Activated T-cell treated with anti-CD3 and anti-CD28 coated beads, Interleukin-2, amount 50 U/mL, for 4 hours (primary cell): ENCODE data around the gene GPR39. TPM values are rescaled to one million over a fixed set of nuclear protein-coding genes. Genes with fewer than 3 reads are reported as not detected.

Experiments
- ATAC-seq, 2 donors: fragments of 200-7000 bp; cut with Tn5 transposase; one replicate each; pipeline ENCODE4 v1.10.0; 2021
- DNase-seq: peaks from one replicate; pipeline ENCODE4 v3.0.0-alpha.2; 2020
- H3K27me3 Mint-ChIP-seq: one replicate; pipeline ENCODE4 v1.8.0; 2021; ENCODE audit warnings: low read depth, mixed read lengths
- H3K36me3 Mint-ChIP-seq: one replicate; pipeline ENCODE4 v1.8.0; 2022; ENCODE audit warnings: mixed read lengths; ENCODE audit not compliant: insufficient read depth
- H3K4me1 Mint-ChIP-seq: one replicate; pipeline ENCODE4 v1.8.0; 2021; ENCODE audit warnings: low read depth, mixed read lengths
- H3K4me3 Mint-ChIP-seq: one replicate; pipeline ENCODE4 v1.8.0; 2021; ENCODE audit warnings: mild to moderate bottlenecking, moderate library complexity, mixed read lengths
- H3K9me3 Mint-ChIP-seq: one replicate; pipeline ENCODE4 v1.8.0; 2021; ENCODE audit warnings: mixed read lengths
- total RNA-seq, 3 donors: library from RNA; stranded (reverse); gene quantifications; one replicate each; pipeline ENCODE4 v1.2.1, GENCODE V29; 2021

GPR39 gene
- total RNA-seq, 3 donors from 2014 or later, result not detected

DNA sequence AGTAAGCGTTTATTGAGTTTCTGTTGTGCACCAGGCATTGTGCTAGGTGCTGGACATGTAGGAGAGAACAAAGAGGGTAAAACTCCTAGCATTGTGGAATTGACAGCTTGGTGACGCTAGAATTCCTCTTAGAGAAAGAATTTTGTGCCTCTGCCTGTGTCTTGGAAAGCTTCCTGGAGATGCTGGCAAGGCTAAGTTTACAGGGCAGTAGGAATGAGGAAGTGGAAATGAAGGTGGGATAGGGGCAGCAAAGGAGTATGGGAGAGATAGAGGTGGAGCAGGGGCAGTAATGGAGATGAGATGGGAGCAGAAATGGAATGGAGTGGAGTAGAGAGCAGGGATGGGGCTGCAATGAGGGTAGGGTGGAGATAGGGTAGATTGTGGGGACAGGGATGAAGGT is 29.8 kb downstream of the GPR39 start:
- no peaks in the 10 kb centered on the region for H3K4me1 Mint-ChIP-seq
- ATAC-seq (no peak), DNase-seq (no peak)
- H3K27me3 Mint-ChIP-seq, result no peaks in the 10 kb centered on the region
- H3K4me3 Mint-ChIP-seq, result no peak overlapping the region
- no peaks in the 10 kb centered on the region for H3K36me3 Mint-ChIP-seq
- no peaks in the 10 kb centered on the region for H3K9me3 Mint-ChIP-seq

DNA sequence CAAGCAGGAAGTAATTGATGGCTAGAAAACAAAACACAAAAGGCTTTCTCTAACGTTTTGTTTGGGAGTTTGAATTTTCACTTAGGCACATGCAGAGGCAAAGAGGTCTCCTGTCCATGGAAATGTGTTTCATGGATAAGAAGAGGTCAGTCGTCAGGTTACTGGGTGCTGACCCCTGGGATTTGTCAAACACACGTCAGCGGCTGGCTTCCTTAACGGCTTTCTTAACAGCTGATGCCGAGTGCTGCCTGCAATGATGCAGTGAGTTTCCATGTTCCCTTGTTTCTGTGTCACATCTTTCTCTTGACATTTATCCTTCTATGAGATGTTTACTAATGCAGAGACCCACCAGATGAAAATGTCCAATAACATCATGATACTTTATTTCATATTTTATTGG is 31.7 kb downstream of the GPR39 start:
- H3K4me3 Mint-ChIP-seq, result no peak overlapping the region
- H3K36me3 Mint-ChIP-seq, result no peaks in the 10 kb centered on the region
- ATAC-seq (no peak), DNase-seq (no peak)
- H3K9me3 Mint-ChIP-seq, result peaks cover 6% of the 10 kb centered on the region
- no peaks in the 10 kb centered on the region for H3K27me3 Mint-ChIP-seq
- H3K4me1 Mint-ChIP-seq, result no peaks in the 10 kb centered on the region

DNA sequence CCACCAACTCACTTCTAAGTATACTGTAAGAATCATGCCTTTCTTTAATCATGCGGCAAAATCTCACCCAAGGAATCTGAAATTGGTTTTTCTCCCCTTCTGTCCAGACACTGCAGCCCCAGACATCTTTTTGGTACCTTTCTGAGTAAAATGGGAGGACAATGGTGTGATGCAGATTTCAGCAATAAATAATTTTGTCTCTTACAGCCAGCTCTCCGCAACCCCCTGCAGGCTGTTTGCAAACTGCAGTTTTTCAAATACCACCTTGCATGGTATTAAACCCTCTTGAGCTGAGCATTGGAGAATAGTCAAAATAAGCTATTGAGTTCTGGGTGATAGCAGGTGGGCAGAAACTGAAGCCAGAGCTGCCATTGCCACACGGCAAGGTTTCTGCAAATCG is 32.2 kb downstream of the GPR39 start:
- Mint-ChIP-seq H3K9me3 (peaks cover 8% of the 10 kb centered on the region), H3K27me3 (no peaks in the 10 kb centered on the region), H3K36me3 (no peaks in the 10 kb centered on the region), H3K4me3 (no peak overlapping the region), H3K4me1 (no peaks in the 10 kb centered on the region)
- no peak for ATAC-seq
- no peak for DNase-seq

DNA sequence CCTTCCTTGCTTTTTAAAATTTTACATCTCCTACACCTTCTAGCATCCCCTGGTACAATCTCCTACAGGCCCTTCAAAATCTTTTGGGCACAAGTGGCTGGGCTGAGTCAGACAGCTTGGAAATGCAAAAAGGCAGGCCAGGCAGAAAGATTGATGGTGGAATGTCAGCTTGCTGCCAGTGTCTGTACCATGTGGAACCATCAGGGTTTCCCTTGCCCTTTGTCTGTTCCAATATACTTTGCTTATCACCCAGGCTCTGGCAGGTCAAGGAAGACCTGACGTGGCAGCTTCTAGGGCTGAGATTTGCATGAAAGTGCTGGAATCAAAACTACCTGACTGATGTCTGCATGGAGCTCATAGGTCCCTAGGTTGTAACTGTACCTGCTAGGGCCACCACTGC is 33.3 kb downstream of the GPR39 start:
- H3K4me3 Mint-ChIP-seq, result no peak overlapping the region
- no peaks in the 10 kb centered on the region for H3K27me3 Mint-ChIP-seq
- no peak for ATAC-seq

DNA sequence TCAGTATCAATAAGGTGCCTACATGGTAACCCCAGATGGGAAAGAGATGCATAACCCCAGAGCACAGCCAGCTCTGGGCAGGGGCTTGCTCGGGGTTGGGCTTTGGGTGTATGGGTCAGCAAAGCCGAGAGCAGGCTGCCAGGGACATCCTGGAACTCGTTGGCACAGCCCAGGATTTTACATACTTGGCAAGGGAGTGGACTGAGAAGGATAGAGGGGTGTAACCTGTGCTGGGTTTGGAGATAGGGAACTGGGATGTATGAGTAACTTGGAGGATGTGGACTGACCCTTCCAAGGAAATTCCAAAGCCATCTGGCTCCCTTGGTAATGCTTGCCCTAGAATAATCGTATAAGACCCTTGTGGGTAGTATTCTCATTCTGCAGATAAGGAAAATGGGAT is 44.2 kb downstream of the GPR39 start:
- H3K4me3 Mint-ChIP-seq, result no peak overlapping the region

More for the DNA sequence above, 33.3 kb downstream of the GPR39 start:
- H3K4me1 Mint-ChIP-seq, result no peaks in the 10 kb centered on the region
- H3K36me3 Mint-ChIP-seq, result no peaks in the 10 kb centered on the region
- DNase-seq, result no peak
- peaks cover 12% of the 10 kb centered on the region for H3K9me3 Mint-ChIP-seq

DNA sequence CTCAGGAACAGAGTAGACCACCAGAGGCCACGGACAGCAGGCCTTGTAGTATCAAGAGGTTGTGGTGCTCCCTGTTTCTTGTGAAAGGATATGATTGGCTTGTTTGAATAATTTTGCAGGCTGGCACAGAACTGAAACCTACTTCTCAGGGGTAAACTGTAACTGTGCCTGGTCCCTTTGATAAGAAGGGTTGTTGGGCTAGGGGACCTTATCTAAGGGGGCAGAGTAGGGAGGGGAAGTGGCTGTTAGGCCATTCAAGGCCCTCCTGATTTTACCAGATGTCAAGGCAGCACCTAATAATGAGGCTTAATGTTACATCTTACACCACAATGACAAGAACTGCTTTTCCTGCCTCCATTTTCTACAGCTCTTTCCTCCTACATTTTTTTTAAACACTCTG is 45.6 kb downstream of the GPR39 start:
- H3K4me3 Mint-ChIP-seq, result no peak overlapping the region
- peaks cover 20% of the 10 kb centered on the region for H3K9me3 Mint-ChIP-seq
- DNase-seq (no peak), ATAC-seq (no peak)
- no peaks in the 10 kb centered on the region for H3K36me3 Mint-ChIP-seq
- no peaks in the 10 kb centered on the region for H3K4me1 Mint-ChIP-seq
- no peaks in the 10 kb centered on the region for H3K27me3 Mint-ChIP-seq

More for the DNA sequence above, 44.2 kb downstream of the GPR39 start:
- Mint-ChIP-seq H3K4me1 (no peaks in the 10 kb centered on the region), H3K27me3 (no peaks in the 10 kb centered on the region), H3K9me3 (peaks cover 9% of the 10 kb centered on the region), H3K36me3 (no peaks in the 10 kb centered on the region)
- DNase-seq (no peak), ATAC-seq (no peak)

DNA sequence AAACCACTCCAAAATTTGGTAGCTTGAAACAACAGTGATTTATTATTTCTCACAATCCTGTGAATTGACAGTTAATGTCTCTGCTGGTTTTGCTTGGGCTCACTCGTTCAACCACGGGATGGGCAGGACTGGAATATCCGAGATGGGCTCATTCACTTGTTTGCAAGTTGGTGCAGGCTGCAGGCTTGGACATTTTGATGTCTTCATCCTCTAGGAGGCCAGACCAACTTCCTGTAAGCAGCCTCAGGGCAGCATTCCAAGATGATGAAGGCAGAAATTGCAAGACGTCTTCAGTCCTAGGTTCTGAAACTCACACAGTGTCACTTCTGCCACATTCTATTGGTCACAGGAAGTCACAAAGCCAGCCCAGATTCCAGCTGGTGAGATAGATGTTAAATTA is 47.1 kb downstream of the GPR39 start:
- no peak for ATAC-seq
- Mint-ChIP-seq H3K27me3 (no peaks in the 10 kb centered on the region), H3K36me3 (no peaks in the 10 kb centered on the region), H3K4me1 (no peaks in the 10 kb centered on the region), H3K9me3 (peaks cover 21% of the 10 kb centered on the region), H3K4me3 (no peak overlapping the region)
- no peak for DNase-seq

DNA sequence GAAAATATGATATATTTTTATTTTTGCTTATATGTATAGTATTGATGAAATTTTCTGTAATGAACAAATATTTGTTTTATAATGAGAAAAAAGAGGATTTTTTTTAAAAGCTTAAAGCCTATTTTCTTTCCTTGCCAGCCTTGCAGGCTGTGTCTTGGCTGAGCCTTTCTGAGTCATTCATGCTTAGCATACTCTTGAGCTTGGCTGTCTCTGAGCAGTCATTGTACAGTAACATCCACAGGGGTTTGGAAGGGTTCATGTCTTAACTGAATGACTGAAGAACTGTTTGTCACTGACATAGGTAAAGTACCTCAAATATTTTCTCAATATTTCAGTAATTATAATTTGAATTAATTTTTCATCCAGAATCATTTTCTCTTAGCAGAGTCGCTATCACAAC is 49.3 kb downstream of the GPR39 start:
- DNase-seq, result no peak
- no peak for ATAC-seq
- Mint-ChIP-seq H3K36me3 (no peaks in the 10 kb centered on the region), H3K4me1 (no peaks in the 10 kb centered on the region), H3K27me3 (no peaks in the 10 kb centered on the region), H3K9me3 (peaks cover 23% of the 10 kb centered on the region), H3K4me3 (no peak overlapping the region)

DNA sequence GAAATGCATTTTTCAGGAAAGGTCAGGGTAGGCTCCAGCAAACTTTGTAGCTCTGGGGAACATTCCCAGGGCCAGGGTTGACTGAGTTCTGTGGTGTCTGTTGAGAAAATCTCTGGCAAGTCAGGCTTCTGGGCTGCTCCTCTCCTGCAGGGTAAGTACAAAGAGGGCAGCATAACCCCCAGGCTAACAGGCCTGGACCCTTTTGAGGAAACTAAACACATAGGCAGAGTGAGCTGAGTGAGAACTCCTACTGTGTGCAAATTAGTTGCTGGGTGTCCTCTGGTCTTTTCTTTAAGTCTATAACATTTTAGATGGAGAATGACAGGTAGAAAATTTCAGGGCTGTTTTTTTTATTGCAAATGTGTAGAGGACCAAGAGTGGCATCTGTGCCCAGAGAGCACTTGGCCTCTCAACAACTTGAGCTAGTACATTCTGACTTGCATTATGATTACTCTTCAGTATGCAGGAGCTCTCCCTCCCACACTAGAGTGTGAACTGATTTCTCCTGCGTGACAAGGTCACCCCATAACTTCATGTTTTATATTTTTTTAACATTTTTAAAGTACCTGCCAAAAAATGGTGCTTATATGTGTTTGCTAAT is 49.9 kb downstream of the GPR39 start:
- ATAC-seq (no peak), DNase-seq (no peak)
- Mint-ChIP-seq H3K36me3 (no peaks in the 10 kb centered on the region), H3K4me3 (no peak overlapping the region), H3K4me1 (no peaks in the 10 kb centered on the region), H3K9me3 (peaks cover 24% of the 10 kb centered on the region), H3K27me3 (no peaks in the 10 kb centered on the region)

DNA sequence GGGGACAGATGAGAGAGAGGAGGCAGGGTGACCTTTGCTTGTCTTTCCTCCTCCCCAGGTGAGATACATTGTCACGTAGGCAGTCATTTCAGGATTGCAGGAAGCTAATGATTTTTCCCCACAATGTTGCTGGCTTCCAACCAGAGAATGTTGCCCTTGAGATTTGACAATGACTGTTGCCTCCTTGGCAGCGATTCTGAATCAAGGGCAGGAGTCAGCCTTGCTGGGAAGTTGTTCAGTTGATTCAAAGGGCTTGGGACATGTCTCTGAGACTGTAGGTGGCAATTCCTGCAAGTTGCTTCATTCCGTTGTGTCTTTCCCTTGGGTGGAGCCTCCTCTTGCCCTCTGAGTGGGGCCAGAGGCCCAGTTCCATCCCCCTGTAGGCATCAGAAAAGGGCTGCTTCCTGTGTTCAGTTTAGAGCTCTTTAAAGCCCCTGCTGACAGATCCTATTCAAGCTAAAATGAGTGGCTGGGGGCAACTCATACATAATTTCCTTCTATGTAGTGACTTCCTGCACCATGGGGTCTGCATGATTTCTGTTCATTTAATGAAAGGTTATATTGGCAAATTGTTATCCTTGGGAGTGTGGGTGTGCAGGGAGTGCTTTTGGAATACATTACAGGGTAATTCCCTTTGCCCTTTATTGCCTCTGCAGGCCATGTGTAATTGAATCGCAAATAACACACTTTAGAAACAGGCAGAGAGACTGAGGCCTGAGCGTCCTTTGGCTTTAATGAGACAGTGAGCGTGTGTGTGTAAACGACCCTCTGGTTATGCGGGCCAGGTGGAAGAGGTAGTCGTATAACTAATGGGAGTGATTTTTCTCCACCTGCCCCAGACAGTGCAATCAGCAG is 52.4 kb downstream of the GPR39 start:
- peaks cover 22% of the 10 kb centered on the region for H3K9me3 Mint-ChIP-seq
- H3K4me3 Mint-ChIP-seq, result no peak overlapping the region
- no peaks in the 10 kb centered on the region for H3K27me3 Mint-ChIP-seq
- DNase-seq (no peak), ATAC-seq (no peak)
- H3K4me1 Mint-ChIP-seq, result no peaks in the 10 kb centered on the region
- no peaks in the 10 kb centered on the region for H3K36me3 Mint-ChIP-seq

DNA sequence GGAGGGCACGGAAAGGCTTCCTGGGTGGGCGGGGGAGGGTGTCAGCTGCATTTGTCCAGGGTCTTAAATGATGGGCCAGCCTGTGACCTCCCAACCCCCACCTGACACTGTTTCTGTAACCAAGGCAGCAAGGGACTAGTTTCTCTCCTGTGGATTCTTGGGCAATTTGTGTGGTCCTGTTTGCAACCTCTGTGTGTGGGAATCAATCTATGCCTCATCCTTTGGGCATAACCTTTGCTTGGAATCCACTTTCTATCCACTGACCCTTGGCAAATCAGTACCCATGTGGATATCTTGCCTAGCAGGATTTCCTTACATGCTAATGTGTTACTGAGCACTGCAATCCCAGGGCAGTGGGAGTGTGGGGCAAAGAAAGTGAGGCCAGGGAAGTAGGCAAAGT is 54.1 kb downstream of the GPR39 start:
- H3K36me3 Mint-ChIP-seq, result no peaks in the 10 kb centered on the region
- DNase-seq, result no peak
- no peaks in the 10 kb centered on the region for H3K4me1 Mint-ChIP-seq
- H3K27me3 Mint-ChIP-seq, result no peaks in the 10 kb centered on the region
- peaks cover 22% of the 10 kb centered on the region for H3K9me3 Mint-ChIP-seq
- H3K4me3 Mint-ChIP-seq, result no peak overlapping the region
- ATAC-seq, result no peak

DNA sequence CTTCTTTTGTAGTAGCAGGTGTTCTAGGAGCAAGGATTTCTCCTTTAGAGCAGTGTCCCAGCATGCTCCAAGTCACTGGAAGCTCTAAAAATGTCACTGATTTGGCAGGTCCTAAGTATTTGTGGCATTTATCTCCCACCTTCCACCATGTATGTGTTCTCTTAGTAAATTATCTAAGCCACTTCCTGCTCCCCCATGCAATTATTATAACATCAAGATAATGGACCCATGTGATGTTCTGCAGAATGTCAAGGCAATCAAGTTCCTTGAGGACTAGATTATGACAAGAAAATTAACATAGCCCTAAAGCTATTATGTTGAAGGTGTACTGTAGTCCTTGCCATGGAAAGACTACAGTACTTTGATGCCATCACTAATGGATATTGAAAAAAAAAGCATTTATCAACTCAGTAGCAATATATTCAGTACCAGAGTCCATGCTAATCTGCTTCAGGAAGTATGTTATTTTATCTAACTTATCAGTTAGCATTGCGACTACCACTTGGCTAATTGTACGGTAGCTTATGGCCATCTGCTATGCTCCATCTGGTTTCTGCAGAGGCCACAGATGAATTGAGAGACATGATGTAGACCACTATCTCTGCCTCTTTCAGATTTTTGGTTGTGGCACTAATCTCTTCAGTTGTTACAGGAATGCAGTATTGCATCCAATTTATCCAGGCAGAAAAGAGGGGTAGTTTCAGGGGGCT is 56.7 kb downstream of the GPR39 start:
- Mint-ChIP-seq H3K9me3 (peaks cover 11% of the 10 kb centered on the region), H3K27me3 (no peaks in the 10 kb centered on the region), H3K4me1 (no peaks in the 10 kb centered on the region), H3K4me3 (no peak overlapping the region), H3K36me3 (no peaks in the 10 kb centered on the region)
- no peak for ATAC-seq
- DNase-seq, result no peak

DNA sequence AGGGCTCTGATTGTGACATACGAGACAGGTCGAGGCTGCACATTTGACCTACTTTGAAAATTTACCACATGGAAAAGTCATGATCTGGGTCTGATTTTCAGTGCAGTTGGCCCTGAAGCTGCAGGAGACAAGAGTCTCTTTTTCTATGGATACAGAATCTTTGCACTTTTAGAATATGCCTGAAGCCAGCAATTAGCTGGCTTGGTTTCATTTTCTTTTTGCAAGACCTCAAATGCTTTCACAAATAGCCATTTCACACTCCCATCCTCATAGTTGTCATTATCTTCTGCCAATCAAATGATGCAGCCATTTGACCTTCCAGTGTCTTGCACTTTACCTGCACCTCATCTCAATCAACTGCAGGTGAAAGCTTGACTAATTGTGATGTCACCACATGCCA is 59.0 kb downstream of the GPR39 start:
- H3K36me3 Mint-ChIP-seq, result no peaks in the 10 kb centered on the region
- H3K27me3 Mint-ChIP-seq, result no peaks in the 10 kb centered on the region
- peaks cover 11% of the 10 kb centered on the region for H3K9me3 Mint-ChIP-seq
- ATAC-seq (no peak), DNase-seq (no peak)
- no peak overlapping the region for H3K4me3 Mint-ChIP-seq
- H3K4me1 Mint-ChIP-seq, result no peaks in the 10 kb centered on the region

DNA sequence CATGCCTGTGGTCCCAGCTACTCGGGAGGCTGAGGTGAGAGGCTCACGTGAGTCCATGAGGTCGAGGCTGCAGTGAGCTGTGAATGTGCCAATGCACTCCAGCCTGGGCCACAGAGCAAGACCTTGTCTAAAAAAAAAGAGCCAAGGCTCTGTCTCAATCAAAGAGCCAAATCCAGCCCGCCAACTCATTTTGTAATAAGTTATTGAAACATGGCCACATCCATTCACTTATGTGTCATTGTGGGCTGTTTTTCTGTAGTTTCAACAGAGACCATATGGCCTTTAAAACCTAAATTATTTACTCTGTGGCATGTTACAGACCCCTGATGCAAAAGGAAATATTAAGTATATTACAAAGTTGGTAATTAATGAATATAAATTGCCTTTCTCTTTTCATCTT is 60.8 kb downstream of the GPR39 start:
- no peaks in the 10 kb centered on the region for H3K4me1 Mint-ChIP-seq
- peaks cover 7% of the 10 kb centered on the region for H3K9me3 Mint-ChIP-seq
- DNase-seq (no peak), ATAC-seq (no peak)
- H3K27me3 Mint-ChIP-seq, result no peaks in the 10 kb centered on the region
- H3K36me3 Mint-ChIP-seq, result no peaks in the 10 kb centered on the region
- H3K4me3 Mint-ChIP-seq, result no peak overlapping the region

DNA sequence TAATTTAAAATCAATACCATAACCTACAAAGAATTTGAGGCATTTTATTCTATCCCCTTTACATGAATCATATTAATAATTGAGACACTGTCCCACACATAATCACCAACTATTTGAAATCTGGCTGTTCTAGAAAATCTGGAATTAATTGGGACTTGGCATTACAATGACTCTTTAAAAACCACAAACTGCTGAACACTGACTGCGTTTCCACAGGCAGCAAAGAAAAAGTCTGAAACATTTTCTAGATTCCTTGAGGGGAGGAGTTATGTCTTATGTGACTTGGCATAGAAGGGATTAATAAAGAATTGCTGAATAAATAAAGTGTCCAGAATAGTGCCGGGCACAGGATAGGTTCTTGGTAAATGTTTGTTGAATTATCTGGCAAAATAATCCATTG is 61.4 kb downstream of the GPR39 start:
- H3K4me3 Mint-ChIP-seq, result no peak overlapping the region
- ATAC-seq (no peak), DNase-seq (no peak)
- H3K4me1 Mint-ChIP-seq, result no peaks in the 10 kb centered on the region
- peaks cover 7% of the 10 kb centered on the region for H3K9me3 Mint-ChIP-seq
- H3K36me3 Mint-ChIP-seq, result no peaks in the 10 kb centered on the region
- H3K27me3 Mint-ChIP-seq, result no peaks in the 10 kb centered on the region
